T-cell (primary cell): ENCODE results near the gene TJAP1. TPM values are rescaled to one million over a fixed set of nuclear protein-coding genes. Genes with fewer than 3 reads are reported as not detected.

Experiments
- ATAC-seq, 4 experiments: fragments of 200-7000 bp in 3 of 4; fragments of 150-1000 bp in 1 of 4; cut with Tn5 transposase; replicated peaks in 1 of 4; 1 replicate in 3 of 4; 2 replicates in 1 of 4; pipeline ENCODE4 v1.10.0; 2021; ENCODE audit warnings: moderate library complexity in 3 of 4, mild to moderate bottlenecking in 2 of 4, moderate number of reproducible peaks in 1 of 4
- CTCF ChIA-PET, 2 donors: fragments of 300-600 bp; sonication (Branson Sonifier 250); formaldehyde crosslinking; loops; one replicate each; lab custom pipeline; 2022; ENCODE audit warnings: antibody characterized with exemption in 2 of 2; lab: Charles Lee
- POLR2A ChIA-PET, 2 donors: fragments of 300-600 bp; sonication (Branson Sonifier 250); formaldehyde crosslinking; loops; one replicate each; lab custom pipeline; 2022; ENCODE audit warnings: antibody characterized with exemption in 2 of 2; lab: Charles Lee
- DNase-seq, 35 experiments: peaks; one replicate each; pipeline versions ENCODE4 v3.0.0 to v3.0.0-alpha.2; 2013 to 2023
- H3K27ac ChIP-seq: one replicate; pipeline ENCODE4 v1.5.1; 2013; ENCODE audit warnings: low read length
- H3K27me3 ChIP-seq, 2 experiments: replicated peaks in 1 of 2; 1 replicate in 1 of 2; 2 replicates in 1 of 2; pipeline versions ENCODE4 v1.6.1 to v1.7.0; 2013; ENCODE audit warnings: low read length in 1 of 2, mixed read lengths in 1 of 2; ENCODE audit not compliant: control insufficient read depth in 2 of 2, insufficient read depth in 2 of 2; ENCODE audit errors: extremely low read depth in 1 of 2
- H3K36me3 ChIP-seq, 2 donors: 1 replicate in 1 of 2; 2 replicates in 1 of 2; pipeline versions ENCODE4 v1.6.1 to v1.7.0; 2013; ENCODE audit warnings: low read length in 1 of 2; ENCODE audit not compliant: control insufficient read depth in 2 of 2, insufficient read depth in 1 of 2; ENCODE audit errors: extremely low read depth in 1 of 2
- H3K4me1 ChIP-seq, 2 experiments: 1 replicate in 1 of 2; 2 replicates in 1 of 2; pipeline versions ENCODE4 v1.6.1 to v1.7.0; 2013; ENCODE audit warnings: low read length in 2 of 2, mixed read lengths in 1 of 2; ENCODE audit not compliant: insufficient read depth in 2 of 2, control insufficient read depth in 1 of 2; ENCODE audit errors: extremely low read depth in 1 of 2
- H3K4me3 ChIP-seq, 2 donors: 1 replicate in 1 of 2; 2 replicates in 1 of 2; pipeline versions ENCODE4 v1.5.1 to v1.7.0; 2013; ENCODE audit warnings: mild to moderate bottlenecking in 2 of 2, low read length in 1 of 2, moderate library complexity in 1 of 2; ENCODE audit not compliant: control insufficient read depth in 1 of 2; ENCODE audit errors: extremely low read depth in 1 of 2
- H3K9me3 ChIP-seq: 2 replicates; pipeline ENCODE4 v1.7.0; 2013
- H3K27ac Mint-ChIP-seq, 2 donors: one replicate each; pipeline ENCODE4 v1.8.0; 2020 to 2021; ENCODE audit warnings: mild to moderate bottlenecking in 2 of 2, mixed read lengths in 2 of 2
- H3K27me3 Mint-ChIP-seq, 2 donors: one replicate each; pipeline ENCODE4 v1.8.0; 2021 to 2022; ENCODE audit warnings: mixed read lengths in 2 of 2
- H3K36me3 Mint-ChIP-seq: one replicate; pipeline ENCODE4 v1.8.0; 2021; ENCODE audit warnings: mixed read lengths
- H3K4me1 Mint-ChIP-seq, 3 donors: one replicate each; pipeline ENCODE4 v1.8.0; 2020 to 2022; ENCODE audit warnings: mixed read lengths in 3 of 3, mild to moderate bottlenecking in 1 of 3
- H3K4me3 Mint-ChIP-seq, 3 donors: one replicate each; pipeline ENCODE4 v1.8.0; 2020 to 2022; ENCODE audit warnings: mild to moderate bottlenecking in 3 of 3, mixed read lengths in 3 of 3, moderate library complexity in 3 of 3
- H3K9me3 Mint-ChIP-seq, 3 donors: one replicate each; pipeline ENCODE4 v1.8.0; 2020 to 2022; ENCODE audit warnings: mixed read lengths in 3 of 3
- WGBS: methylation state at CpG from one replicate; pipeline ENCODE4 v1.1.5; 2013; ENCODE audit warnings: missing lambda C conversion rate; ENCODE audit not compliant: insufficient coverage; 5-methylcytosine and 5-hydroxymethylcytosine counted together
- total RNA-seq, 35 experiments: library from RNA in 6 of 35; stranded (reverse) in 6 of 35; fragments of 120-200 nt in 1 of 35; gene quantifications; one replicate each; pipeline versions ENCODE4 v1.2.1 to v1.2.4 and lab custom pipeline; 2013 to 2026

The TJAP1 gene
- total RNA-seq, 5 donors from 2014 or later (not counting 1 experiment from before 2014, with no cell fraction given), result 30.8 to 51.9 (median 50.6) TPM

GRCh38 chr6:43489277-43490072, 12.1 kb downstream of the TJAP1 start:
- Histone ChIP-seq H3K27ac (no peak overlapping the region), H3K9me3 (no peaks in the 10 kb centered on the region), H3K4me1 (peaks cover 0 to 25% of the 10 kb centered on the region in 2 experiments), H3K4me3 (no peak overlapping the region), H3K36me3 (peaks cover 0 to 22% of the 10 kb centered on the region in 2 donors), H3K27me3 (no peaks in the 10 kb centered on the region)
- Mint-ChIP-seq H3K27me3 (no peaks in the 10 kb centered on the region), H3K4me3 (no peak overlapping the region), H3K4me1 (peaks cover 25 to 47% (median 34%) of the 10 kb centered on the region in 3 donors), H3K27ac (no peak overlapping the region), H3K36me3 (peaks cover 14% of the 10 kb centered on the region), H3K9me3 (no peaks in the 10 kb centered on the region)
- no peak for ATAC-seq
- WGBS, result 91% methylated on average over 8 of the region's 12 CpGs
- POLR2A ChIA-PET, result no interaction called here
- no peak for DNase-seq
- CTCF ChIA-PET, result interaction anchor here in 1 of 2 donors (0.6 to 0.7 kb wide), 2 partner anchors 8 to 17 kb away, joined by 3 to 7 read pairs; no protein-coding TSS in a partner anchor

GRCh38 chr6:43490523-43490939, 13.2 kb downstream of the TJAP1 start:
- Mint-ChIP-seq H3K27me3 (no peaks in the 10 kb centered on the region), H3K36me3 (peaks cover 9% of the 10 kb centered on the region), H3K4me3 (no peak overlapping the region), H3K4me1 (peaks cover 31 to 53% (median 42%) of the 10 kb centered on the region in 3 donors), H3K27ac (no peak overlapping the region), H3K9me3 (no peaks in the 10 kb centered on the region)
- ATAC-seq (no peak), DNase-seq (no peak)
- 93% methylated on average over 3 of the region's 6 CpGs for WGBS
- no peak overlapping the region for H3K27ac ChIP-seq
- peaks cover 4 to 35% of the 10 kb centered on the region in 2 experiments for H3K4me1 ChIP-seq
- H3K36me3 ChIP-seq, result peaks cover 3 to 19% of the 10 kb centered on the region in 2 donors
- H3K27me3 ChIP-seq, result no peaks in the 10 kb centered on the region
- POLR2A ChIA-PET, result no interaction called here
- no peak overlapping the region for H3K4me3 ChIP-seq
- no peaks in the 10 kb centered on the region for H3K9me3 ChIP-seq
- CTCF ChIA-PET, result no interaction called here

- ChIA-PET CTCF (interaction anchor here in 1 of 2 donors (0.6 to 1.2 kb wide), 2 partner anchors 11 to 57 kb away, joined by 3 to 4 read pairs; no protein-coding TSS in a partner anchor), POLR2A (interaction anchor here in 1 of 2 donors (1.3 kb wide), 1 partner anchor 14 kb away, joined by 3 read pairs; no protein-coding TSS in a partner anchor)
- H3K27me3 Mint-ChIP-seq, result no peaks in the 10 kb centered on the region
- peaks cover 36 to 56% (median 43%) of the 10 kb centered on the region in 3 donors for H3K4me1 Mint-ChIP-seq
- peaks cover 3 to 15% of the 10 kb centered on the region in 2 donors for H3K36me3 ChIP-seq
- WGBS, result 100% methylated on average over 10 of the region's 10 CpGs
- ATAC-seq (no peak), DNase-seq (no peak)
- H3K4me1 ChIP-seq, result peaks cover 4 to 44% of the 10 kb centered on the region in 2 experiments
- no peak overlapping the region for H3K4me3 ChIP-seq
- H3K27ac Mint-ChIP-seq, result no peak overlapping the region
- H3K9me3 ChIP-seq, result no peaks in the 10 kb centered on the region
- H3K4me3 Mint-ChIP-seq, result no peak overlapping the region
- no peaks in the 10 kb centered on the region for H3K9me3 Mint-ChIP-seq
- peaks cover 9% of the 10 kb centered on the region for H3K36me3 Mint-ChIP-seq
- no peaks in the 10 kb centered on the region for H3K27me3 ChIP-seq
- no peak overlapping the region for H3K27ac ChIP-seq
These were observed 14.6 kb downstream of the TJAP1 start for GRCh38 chr6:43491750-43492661.

GRCh38 chr6:43492673-43493072, 15.3 kb downstream of the TJAP1 start:
- POLR2A ChIA-PET, result interaction anchor here in 1 of 2 donors (1.3 kb wide), 1 partner anchor 15 kb away, joined by 3 read pairs; no protein-coding TSS in a partner anchor
- Histone ChIP-seq H3K36me3 (peaks cover 3 to 16% of the 10 kb centered on the region in 2 donors), H3K27ac (no peak overlapping the region)

GRCh38 chr6:43493230-43493629, 15.9 kb downstream of the TJAP1 start:
- ChIA-PET CTCF (interaction anchor here (0.6 to 1.6 kb wide), 3 partner anchors 12 to 64 kb away, joined by 3 to 4 read pairs (median 3); no protein-coding TSS in a partner anchor), POLR2A (interaction anchor here in 1 of 2 donors (1.3 kb wide), 1 partner anchor 15 kb away, joined by 3 read pairs; no protein-coding TSS in a partner anchor)
- Histone ChIP-seq H3K27ac (no peak overlapping the region), H3K9me3 (no peaks in the 10 kb centered on the region), H3K27me3 (no peaks in the 10 kb centered on the region), H3K36me3 (peaks cover 3 to 19% of the 10 kb centered on the region in 2 donors), H3K4me3 (no peak overlapping the region), H3K4me1 (peaks cover 4 to 44% of the 10 kb centered on the region in 2 experiments)
- DNase-seq (no peak), ATAC-seq (no peak)
- Mint-ChIP-seq H3K9me3 (no peaks in the 10 kb centered on the region), H3K4me3 (no peak overlapping the region), H3K36me3 (peaks cover 9% of the 10 kb centered on the region), H3K4me1 (peaks cover 36 to 54% (median 41%) of the 10 kb centered on the region in 3 donors), H3K27me3 (no peaks in the 10 kb centered on the region), H3K27ac (peak overlapping the region; percentile 24 to 81)
- 100% methylated on average over 1 of the region's 2 CpGs for WGBS

More at GRCh38 chr6:43492673-43493072, 15.3 kb downstream of the TJAP1 start:
- CTCF ChIA-PET, result interaction anchor here (0.6 to 1.6 kb wide), 4 partner anchors 12 to 65 kb away, joined by 3 to 4 read pairs (median 3); no protein-coding TSS in a partner anchor
- no peaks in the 10 kb centered on the region for H3K9me3 ChIP-seq
- ATAC-seq, result no peak
- Mint-ChIP-seq H3K9me3 (no peaks in the 10 kb centered on the region), H3K27me3 (no peaks in the 10 kb centered on the region), H3K27ac (no peak overlapping the region), H3K4me1 (peaks cover 36 to 56% (median 43%) of the 10 kb centered on the region in 3 donors), H3K36me3 (peaks cover 9% of the 10 kb centered on the region), H3K4me3 (no peak overlapping the region)
- no peak for DNase-seq
- no peaks in the 10 kb centered on the region for H3K27me3 ChIP-seq
- no peak overlapping the region for H3K4me3 ChIP-seq
- H3K4me1 ChIP-seq, result peaks cover 4 to 44% of the 10 kb centered on the region in 2 experiments
- WGBS, result 100% methylated on average over 1 of the region's 3 CpGs
